Activated CD4-positive, alpha-beta T cell treated with anti-CD3 and anti-CD28 coated beads for 48 hours (primary cell): ENCODE data around the gene AMT.

Source experiments
- DNase-seq: peaks from one replicate; pipeline ENCODE4 v3.0.0-alpha.2; 2020

The AMT gene, protein sequence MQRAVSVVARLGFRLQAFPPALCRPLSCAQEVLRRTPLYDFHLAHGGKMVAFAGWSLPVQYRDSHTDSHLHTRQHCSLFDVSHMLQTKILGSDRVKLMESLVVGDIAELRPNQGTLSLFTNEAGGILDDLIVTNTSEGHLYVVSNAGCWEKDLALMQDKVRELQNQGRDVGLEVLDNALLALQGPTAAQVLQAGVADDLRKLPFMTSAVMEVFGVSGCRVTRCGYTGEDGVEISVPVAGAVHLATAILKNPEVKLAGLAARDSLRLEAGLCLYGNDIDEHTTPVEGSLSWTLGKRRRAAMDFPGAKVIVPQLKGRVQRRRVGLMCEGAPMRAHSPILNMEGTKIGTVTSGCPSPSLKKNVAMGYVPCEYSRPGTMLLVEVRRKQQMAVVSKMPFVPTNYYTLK

DNA sequence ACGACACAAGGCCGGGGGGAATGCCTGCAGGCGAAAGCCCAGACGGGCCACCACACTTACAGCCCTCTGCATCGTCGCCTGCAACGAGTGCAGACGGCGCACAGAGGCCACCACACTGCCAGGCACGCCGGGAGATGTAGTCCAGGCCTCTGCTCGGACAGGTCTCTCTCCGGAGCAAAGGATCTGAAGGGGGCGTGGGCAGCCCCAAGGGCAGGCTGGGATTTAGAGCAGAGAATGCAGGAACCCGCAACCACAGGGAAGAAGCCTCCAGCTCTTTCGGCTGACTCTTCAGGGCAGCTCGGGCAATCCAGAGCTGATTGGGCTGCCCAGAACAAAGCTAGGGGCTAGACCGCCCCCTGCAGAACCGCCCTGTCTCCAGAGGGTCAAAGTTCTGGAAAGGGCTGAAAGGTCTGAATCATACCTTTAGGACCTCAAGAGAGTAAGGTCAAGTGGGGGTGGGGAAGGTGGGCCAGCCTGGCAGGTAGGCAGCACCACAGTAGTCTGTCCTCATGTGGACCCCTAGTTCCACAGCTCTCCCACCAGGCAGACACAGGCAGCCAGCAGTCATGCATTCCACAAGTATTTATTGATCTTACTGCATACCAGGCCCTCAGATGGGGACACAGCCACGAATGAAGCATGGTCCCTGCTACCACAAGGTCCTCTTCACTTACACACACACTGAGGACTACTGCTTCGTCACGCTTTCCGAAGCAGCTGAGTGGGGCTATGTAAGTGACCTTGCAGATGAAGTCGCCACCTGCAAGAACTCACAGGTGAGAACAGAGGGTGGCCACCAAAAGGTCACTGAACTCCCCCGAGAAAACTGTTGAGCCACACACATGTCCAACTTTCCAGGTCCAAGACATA, at the start of gene AMT:
TSS of gene AMT (minus strand) at position 95 of the 870 bp plus-strand sequence. CDS start at position 72, 23 bp downstream.
- DNase-seq = no peak

DNA sequence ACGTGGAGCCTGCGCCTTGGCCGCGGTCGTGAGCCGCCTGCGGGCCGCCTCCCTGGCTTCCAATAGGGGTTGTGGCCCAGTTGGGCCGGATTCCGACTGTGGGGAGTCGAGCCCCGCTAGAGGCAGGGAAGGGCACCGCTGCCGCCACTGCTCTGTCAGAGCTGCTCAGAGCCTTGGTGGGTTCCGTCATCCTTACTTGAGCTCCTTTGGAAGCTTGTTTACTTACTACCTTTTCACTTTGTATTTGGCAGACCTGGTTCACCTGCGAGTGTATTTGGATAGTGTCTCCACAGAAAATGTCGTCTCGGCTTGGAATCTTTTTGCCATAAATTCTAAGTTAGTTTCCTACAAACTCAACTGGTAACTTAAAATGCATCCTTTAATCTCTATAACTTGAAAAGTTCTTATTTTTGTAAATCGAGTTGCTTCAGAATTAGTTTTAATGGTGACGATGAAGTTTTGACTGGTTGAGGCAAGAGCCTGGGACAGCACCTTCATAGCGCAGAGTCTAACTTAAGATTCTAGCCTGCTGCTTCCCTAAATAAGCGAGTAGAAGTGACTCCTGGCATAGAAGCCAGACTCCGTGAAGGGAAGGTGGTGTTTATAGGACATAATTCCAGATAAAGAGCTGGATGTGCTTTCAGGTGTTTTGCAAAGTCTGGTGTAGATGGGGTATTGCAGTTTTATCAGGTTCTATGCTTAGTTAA, 48.6 kb upstream of the AMT start:
- DNase-seq = no peak

DNA sequence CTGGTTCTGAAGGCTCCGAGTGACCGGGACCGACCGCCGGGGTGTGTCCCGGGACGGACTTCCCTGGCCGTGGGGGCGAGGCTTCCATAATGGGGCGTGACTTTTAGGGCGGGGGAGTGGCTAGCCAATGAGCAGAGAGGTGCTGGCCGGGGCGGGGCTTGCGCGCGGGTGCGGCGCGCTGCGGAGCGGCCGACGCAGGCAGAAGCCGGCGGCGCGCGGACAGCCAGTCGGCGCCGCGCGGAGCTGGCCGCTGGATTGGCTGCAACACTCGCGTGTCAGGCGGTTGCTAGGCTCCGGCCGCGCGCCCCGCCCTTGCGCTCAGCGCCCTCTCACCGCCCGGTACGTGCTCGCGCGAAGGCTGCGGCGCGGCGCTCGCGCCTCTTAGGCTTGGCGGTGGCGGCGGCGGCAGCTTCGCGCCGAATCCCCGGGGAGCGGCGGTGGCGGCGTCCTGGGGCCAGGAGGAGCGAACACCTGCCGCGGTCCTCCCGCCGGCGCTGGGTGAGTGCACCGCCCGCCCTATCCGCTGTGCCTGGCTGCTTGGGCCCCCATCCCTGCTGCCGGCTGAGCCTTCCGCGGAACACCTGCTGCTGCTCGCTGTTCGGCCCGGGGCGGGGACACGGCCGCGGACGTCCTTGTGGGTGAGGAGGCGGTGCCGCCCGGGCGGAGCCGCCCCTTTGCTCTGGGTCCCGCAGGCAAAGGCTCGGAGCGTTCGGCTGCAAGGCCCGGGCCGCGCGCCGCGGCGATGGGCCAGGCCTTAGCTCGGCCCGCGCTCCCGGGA, 47.9 kb upstream of the AMT start, which contains the start of gene DAG1:
TSS of gene DAG1 (plus strand) at position 332 of the 778 bp plus-strand sequence. CDS start 40,268 bp downstream, outside the sequence.
- peak; percentile 97 for DNase-seq

DNA sequence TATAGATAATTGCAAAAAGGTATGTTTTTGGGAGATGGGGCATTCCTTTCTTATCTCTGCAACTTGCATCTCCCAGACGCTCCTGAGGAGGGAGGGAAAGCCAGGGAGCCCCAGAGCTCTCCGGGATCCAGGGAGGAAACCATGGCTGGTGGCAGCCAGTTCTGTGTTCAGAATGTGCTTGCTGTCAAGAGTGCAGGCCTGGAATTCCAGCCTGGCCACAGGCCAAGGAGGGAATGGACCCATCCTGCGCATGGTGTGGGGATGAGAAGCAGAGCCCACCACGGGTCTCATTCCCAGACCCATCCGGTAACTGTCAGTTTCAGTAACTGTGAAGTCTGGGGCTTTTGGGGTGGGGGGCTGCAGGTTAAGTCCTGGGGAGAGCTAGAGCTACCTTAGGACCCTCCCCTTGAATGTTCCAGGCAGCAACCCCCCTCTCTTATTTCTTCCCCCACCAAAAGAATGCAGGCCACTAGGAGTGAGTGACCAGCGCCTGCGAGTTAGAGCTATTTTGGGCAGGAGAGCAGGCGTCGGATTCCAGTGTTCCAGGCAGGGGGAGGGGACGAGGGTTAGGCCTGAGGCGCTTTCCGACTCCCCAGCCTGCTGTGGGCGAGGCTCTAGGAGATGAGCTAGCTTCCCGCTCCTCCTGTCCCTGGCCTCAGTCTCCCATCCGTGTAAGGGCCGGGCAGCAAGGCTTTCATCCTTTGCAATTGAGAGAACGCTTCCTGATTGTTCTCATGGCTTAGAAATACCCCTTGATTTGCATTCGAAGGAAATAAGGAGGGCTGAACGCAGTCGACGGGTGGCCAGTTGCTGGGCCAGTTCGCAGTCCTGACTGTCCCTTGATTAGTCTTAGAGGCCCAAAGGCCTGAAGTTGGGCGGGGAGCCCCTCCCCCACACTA, 47.0 kb upstream of the AMT start:
- DNase-seq = peak; percentile 18

DNA sequence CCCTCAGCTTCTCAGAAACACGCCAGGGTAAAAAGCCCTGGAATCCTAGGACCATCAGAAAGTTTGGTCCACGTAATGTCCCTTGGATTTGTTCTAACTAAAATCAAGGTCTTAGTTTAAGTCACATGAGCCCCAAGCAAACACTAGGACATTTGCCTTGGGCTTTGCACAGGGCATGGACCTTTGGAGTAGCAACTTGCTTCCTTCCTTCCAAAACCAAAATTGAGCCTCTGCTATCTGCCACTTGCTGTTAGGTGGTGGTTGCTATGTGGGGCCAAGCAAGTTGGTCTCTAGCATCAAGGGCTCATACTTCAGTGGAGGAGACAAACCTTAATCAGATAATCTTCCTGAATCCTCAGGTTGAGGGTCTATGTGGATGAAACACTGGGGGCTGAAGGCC, 43.8 kb upstream of the AMT start:
- DNase-seq = no peak

DNA sequence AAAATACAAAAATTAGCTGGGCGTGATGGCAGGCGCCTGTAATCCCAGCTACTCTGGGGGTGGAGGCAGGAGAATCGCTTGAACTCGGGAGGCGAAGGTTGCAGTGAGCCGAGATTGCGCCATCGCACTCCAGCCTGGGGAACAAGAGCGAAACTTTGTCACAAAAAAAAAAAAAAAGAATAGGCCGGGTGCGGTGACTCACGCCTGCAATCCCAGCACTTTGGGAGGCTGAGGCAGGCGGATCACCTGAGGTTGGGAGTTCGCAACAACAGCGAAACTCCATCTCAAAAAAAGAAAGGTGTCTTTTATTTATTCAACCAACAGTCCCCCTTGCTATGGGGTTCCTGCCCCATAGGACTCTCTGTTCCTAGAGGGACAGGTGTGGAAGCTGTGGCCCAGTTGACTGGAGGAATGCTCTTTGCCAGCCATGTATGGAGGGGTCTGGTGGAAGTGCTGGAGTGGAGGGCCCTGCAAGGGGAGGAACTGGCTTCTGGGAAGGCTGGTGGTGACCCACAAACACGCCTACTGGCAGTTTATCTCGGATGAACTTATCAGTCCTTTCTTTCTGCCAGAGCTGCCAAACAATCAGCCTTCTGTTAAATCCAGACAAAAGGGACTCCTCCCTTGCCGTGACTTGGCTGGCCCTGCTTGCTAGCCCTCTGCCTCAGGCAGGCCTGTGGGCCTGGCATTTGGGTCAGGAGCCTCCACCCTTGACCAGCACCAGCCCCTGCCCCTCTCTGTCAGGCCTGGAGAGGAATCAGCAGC, 43.2 kb upstream of the AMT start:
- no peak for DNase-seq

DNA sequence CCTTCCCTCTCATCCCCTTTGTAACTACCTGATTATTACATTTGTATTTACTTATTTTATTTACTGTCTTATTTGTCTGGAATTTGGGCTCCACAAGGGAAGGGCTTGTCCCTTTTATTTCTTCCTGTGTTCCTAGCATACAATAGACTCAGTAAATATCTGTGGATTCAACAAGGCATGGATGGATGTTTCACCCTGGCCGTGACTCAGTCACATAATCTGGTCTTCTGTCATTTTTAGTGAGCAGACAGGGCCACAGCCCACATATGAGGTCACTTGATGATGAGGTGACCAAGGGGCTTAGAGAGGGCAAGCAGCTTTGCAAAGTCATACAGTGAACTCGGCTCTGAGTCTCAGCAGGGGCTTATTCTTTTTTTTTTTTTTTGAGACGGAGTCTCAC, 39.9 kb upstream of the AMT start:
- no peak for DNase-seq

DNA sequence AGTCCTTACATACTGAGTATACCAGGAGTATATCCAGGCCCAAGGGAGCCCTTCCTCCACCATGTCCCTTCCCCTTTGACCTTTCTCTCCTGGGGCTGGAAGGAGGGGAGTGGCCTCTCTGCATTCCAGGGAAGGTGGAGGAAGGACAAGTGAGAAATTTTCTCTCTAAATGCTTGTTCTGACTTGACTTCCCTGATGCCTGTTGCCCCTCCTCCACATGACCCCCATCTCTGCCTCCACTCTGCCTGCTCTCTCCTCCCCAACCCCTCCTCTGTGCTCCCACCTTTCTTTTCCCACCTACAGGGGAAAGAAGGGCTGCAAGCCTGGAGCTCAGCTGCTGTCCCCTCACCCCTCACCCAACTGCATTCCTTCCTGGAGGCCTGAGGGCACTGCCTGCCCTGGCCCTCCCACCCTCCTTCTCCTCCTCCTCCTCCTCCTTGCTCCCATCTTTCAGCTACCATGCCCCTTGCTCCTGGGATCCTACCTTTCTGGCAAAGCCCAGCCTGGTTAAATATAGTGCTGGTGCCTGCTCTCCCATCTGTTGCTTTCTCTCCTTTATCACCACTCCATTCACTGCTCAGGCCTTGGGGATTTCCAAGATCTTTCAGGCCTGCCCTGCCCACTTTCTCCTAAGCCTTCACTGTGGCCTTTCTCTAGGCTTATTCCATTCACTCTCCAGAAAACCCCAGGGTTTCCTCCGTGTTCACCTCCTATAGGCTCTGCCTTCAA, 39.3 kb upstream of the AMT start:
- no peak for DNase-seq

DNA sequence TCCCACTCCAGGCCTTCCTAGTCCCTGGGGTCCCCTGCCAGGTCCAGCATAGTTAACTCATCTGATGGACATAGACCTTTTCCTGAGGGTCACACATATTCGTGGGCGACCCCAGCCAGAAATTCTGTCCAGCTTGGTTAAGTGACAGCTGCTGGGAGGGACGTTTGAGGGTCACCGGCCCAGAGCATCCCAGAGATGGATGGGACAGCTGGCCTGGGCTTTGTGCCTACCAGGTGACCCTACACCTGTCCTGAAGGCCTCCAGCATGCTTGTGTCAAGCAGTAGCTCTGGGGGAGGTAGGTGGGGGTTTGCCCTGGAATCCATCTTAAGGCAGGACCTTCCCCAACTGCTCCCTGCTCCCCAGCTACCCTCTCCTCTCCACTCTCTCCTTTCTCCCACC, 38.7 kb upstream of the AMT start:
- no peak for DNase-seq

DNA sequence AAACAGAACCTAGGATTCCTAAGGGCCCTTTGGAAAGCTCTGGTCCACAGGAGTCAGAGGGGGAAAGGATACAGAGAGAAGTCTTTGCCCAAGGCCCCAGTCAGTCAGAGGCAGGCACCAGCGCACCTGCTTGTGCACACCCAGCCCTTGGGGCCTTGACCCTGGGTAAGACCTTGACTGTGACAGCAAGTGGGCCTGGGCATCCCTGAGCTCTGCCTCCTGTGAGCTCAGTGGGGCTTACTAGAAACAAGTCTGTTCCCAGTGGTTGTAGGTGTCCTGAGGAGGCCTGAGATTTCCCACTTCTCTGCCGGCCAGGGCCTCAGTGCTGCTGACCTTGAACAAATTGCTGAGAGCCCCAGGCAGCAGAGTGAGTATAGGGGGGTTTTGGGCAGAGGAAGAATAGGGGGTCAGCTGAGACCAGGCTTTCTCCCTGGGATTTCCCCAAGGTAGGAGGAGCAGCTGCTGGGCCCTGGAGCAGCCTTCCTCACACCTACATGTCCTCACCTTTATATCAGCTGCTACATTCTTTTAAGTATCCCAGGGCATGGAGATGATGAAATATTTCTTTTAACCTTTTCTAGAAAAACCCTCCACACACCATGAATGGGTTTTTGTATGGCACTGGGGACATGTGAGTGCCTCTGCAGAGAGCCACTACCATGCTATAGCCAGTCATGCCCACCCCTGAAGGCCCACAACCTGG, 38.1 kb upstream of the AMT start:
- DNase-seq = no peak

DNA sequence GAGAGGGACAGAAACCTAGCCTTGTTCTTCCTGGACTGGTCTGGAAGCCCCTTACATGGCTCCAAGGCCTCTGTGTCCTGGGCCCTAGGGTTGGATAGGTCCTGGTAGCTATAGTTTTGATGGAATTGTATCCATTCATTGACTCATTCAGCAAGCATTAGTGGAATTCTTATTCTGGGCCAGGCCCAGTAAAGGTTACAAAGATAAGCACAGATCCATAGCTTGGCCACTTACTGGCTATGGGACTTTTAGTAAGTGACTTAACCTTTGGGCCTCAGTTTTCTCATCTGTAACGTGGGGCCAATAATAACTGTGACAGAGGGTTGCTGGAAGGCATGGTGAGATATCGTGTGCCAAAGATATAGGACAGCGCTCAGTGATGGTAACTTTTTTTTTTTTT, 34.2 kb upstream of the AMT start:
- DNase-seq = no peak

DNA sequence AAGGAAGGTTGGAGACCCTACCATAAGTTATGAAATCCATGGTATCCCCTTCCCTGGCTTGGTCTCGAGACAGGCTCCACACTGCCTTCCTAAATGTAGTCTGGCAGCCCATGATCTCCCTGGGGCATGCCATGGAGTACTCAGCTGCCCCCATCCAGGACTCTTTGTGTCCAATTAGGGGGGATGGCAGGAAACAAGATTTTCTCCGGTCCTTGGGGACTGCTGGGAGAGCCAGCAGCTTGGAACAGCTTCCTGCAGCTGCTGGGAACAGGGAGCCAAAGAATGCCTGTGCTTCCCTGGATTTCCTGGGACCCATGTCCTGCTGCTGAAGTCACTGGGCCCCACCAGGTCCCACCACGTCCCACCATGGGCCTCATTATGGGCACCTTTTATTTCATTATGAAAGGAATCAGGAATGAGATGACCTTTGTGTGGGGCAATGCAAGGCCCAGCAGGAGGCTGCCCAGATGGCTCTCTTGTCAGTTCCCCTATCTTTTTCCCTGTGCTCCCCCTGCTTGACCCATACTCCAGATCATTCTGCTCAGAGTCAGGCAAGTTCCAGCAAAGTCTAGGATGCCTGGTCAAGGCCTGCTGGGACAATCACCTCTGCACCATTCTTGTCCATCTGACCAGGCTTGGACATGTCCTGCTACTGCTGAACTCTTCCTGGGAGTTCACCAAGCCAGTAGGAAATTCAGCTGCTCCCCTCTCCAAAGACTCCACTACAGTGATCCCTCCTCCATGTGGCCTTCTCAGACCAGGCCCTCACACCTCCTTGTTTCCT, 32.8 kb upstream of the AMT start:
- no peak for DNase-seq

DNA sequence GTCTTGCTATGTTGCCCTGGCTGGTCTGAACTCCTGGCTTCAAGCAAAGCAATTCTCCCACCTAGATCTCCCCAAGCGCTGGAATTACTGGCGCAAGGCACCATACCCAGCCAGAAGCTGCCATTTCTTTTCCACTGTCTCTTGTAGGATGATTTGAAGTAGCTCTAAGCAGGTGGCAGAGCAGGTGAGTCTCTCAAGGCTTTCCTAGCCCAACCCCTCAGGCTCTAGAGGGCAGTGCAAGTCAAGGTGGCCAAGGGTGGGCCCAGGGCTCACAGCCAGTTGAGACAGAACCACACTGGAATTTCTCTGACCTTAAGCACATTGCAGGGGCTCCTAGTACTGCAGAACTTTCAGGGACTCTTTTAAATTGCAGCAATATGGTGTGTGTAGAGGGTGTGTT, 32.2 kb upstream of the AMT start:
- no peak for DNase-seq

DNA sequence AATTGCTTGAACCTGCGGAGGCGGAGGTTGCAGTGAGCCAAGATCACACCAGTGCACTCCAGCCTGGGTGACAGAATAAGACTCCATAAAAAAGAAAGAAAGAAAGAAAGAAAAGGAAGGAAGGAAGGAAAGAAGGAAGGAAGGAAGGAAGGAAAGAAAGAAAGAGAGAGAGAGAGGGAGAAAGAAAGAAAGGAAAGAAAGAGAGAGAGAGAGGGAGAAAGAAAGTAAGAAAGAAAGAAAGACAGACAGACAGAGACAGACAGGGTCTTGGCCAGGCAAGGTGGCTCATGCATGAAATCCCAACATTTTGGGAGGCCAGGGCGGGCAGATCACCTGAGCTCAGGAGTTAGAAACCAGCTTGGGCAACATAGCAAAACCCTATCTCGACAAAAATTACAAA, 31.3 kb upstream of the AMT start:
- DNase-seq = no peak

DNA sequence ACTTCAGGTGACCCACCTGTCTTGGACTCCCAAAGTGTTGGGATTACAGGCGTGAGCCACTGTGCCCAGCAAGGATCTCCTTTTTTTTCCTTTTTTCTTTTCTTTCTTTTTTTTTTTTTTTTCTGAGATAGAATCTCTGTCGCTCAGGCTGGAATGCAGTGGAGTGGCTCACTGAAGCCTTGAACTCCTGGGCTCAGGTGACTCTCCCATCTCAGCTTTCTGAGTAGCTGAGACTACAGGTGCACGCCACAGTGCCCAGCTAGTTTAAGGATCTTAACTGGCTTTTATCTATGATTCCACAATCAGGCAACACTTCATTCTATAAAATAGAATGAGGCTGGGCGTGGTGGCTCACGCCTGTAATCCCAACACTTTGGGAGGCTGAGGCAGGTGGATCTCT, 23.1 kb upstream of the AMT start:
- DNase-seq = no peak

DNA sequence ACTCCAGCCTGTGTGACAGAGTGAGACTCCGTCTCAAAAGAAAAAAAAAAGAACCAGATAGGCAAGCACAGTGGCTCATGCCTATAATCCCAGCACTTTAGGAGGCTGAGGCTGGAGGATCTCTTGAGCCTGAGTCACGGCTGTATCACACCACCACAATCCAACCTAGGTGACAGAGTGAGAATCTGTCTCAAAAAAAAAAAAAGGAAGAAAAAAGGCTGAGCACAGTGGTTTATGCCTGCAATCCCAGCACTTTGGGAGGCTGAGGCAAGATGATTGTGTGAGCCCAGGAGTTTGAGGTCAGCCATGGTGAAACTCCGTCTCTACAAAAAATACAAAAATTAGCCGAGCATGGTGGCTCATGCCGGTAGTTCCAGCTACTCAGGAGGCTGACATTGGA, 12.5 kb upstream of the AMT start:
- no peak for DNase-seq

DNA sequence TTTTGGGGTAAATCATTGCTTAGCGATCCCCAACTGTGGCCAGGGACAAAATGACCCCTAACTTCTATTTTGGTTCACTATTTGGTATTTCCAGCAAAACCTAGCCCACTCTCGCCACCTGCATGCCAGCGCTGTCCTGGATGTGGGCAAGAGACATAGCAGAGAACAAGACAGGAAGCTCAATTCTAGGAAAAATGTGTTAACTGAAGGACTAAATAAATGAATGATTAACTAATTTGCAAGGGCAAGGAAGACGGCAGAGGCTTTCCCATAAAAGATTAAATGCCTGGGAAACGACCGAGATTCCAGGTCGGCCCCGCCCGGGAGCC, 6.4 kb upstream of the AMT start:
- no peak for DNase-seq

DNA sequence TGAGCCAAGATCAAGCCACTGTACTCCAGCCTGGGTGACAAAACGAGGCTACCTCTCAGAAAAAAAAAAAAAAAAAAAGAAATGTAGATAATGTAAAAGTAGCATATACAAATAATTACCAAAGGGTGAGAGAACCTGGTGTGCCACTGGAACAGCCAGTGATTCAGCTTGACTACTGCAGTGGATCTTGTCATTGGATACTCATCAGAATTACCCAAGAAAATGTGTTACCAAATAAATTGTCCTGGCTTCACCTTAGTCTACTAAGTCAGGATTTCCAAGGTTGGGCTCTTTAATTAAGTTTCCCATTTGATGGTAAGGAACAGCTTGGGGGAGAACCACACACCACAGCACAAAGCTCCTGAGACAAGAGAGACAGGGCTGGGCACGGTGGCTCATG, 5.3 kb upstream of the AMT start:
- no peak for DNase-seq

DNA sequence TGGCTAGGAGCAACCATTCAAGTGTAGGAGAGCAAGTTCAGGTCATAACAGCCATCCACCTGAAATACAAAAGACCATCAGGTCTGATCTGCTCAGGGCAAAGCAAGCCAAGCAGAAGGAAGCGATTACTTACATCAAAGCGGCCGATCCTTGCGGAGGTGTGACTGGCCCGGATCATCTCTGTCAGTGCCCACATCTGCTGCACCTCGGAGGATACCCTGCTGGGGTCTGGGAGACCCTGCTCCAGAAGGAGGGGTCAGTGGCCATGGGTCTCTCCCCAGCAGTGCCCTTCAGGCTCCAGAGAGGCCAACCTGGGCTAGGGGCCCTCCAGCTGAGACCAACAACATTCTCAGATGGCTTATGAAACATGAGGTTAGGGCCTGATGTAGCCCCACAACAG, 2.5 kb upstream of the AMT start:
- no peak for DNase-seq
